Lung (tissue), 12 donors: ENCODE data around the gene FADS6. TPM values are rescaled to one million over a fixed set of nuclear protein-coding genes. Genes with fewer than 3 reads are reported as not detected.

ENCODE experiments used
- ATAC-seq: fragments of 200-7000 bp; cut with Tn5 transposase; one replicate; pipeline ENCODE4 v1.9.1; 2020; ENCODE audit warnings: moderate number of reproducible peaks; ENCODE audit not compliant: insufficient read depth, low FRiP score
- DNase-seq, 3 donors: peaks; one replicate each; pipeline ENCODE4 v3.0.0-alpha.2; 2013 to 2017
- H3K27ac ChIP-seq, 2 donors: one replicate each; pipeline ENCODE4 v1.5.1; 2013; ENCODE audit warnings: mild to moderate bottlenecking in 2 of 2, moderate library complexity in 2 of 2, control low read depth in 1 of 2, inconsistent platforms in 1 of 2, low read depth in 1 of 2, low read length in 1 of 2
- H3K27me3 ChIP-seq, 3 donors: one replicate each; pipeline ENCODE4 v1.5.1; 2013; ENCODE audit warnings: low read length in 2 of 3; ENCODE audit not compliant: control insufficient read depth in 3 of 3, insufficient read depth in 3 of 3
- H3K36me3 ChIP-seq, 4 donors: one replicate each; pipeline ENCODE4 v1.5.1; 2013; ENCODE audit warnings: low read length in 4 of 4, mild to moderate bottlenecking in 1 of 4, moderate library complexity in 1 of 4; ENCODE audit not compliant: control insufficient read depth in 4 of 4, insufficient read depth in 4 of 4
- H3K4me1 ChIP-seq, 5 donors: one replicate each; pipeline ENCODE4 v1.5.1; 2013; ENCODE audit warnings: low read length in 5 of 5, mild to moderate bottlenecking in 2 of 5, moderate library complexity in 1 of 5; ENCODE audit not compliant: control insufficient read depth in 5 of 5, insufficient read depth in 5 of 5
- H3K4me3 ChIP-seq: one replicate; pipeline ENCODE4 v1.5.1; 2013; ENCODE audit warnings: mild to moderate bottlenecking, control low read depth, moderate library complexity
- H3K9ac ChIP-seq, 2 donors: one replicate each; pipeline ENCODE4 v1.5.1; 2013; ENCODE audit warnings: low read length in 2 of 2, control low read depth in 1 of 2; ENCODE audit not compliant: insufficient read depth in 1 of 2
- H3K9me3 ChIP-seq, 4 donors: one replicate each; pipeline ENCODE4 v1.5.1; 2013; ENCODE audit warnings: low read length in 3 of 4, mild to moderate bottlenecking in 1 of 4, moderate library complexity in 1 of 4; ENCODE audit not compliant: control insufficient read depth in 4 of 4, insufficient read depth in 3 of 4
- WGBS, 2 donors: extraction: QIAGEN DNeasy Blood & Tissue Kit; methylation state at CpG; one replicate each; pipeline ENCODE4 v1.1.7; 2013; 5-methylcytosine and 5-hydroxymethylcytosine counted together
- polyA plus RNA-seq, 2 donors: library from polyadenylated mRNA; stranded (reverse); fragments of 200-250 nt; gene quantifications; one replicate each; pipeline ENCODE4 v1.2.1, GENCODE V29; 2013
- total RNA-seq, 2 donors: library from RNA; depleted of rRNA in 1 of 2; stranded (reverse); fragments of >200 nt in 1 of 2; gene quantifications; one replicate each; pipeline ENCODE4 v1.2.1, GENCODE V29; 2014 to 2021
- TF ChIP-seq, protein P1 (sequence below): IDR thresholded peaks from 2 replicates; pipeline ENCODE4 v1.5.1; 2012; ENCODE audit warnings: mild to moderate bottlenecking; ENCODE audit errors: control extremely low read depth, extremely low read depth
- donor health status: control.
- donor health status: control.
- donor health status: Bipolar disorder and iron deficiency.
- donor health status: healthy.
- donor health status: DM: yes; HTN: yes; CAD: no.

FADS6 gene
- total and polyA plus RNA-seq, 4 donors, result not detected

DNA sequence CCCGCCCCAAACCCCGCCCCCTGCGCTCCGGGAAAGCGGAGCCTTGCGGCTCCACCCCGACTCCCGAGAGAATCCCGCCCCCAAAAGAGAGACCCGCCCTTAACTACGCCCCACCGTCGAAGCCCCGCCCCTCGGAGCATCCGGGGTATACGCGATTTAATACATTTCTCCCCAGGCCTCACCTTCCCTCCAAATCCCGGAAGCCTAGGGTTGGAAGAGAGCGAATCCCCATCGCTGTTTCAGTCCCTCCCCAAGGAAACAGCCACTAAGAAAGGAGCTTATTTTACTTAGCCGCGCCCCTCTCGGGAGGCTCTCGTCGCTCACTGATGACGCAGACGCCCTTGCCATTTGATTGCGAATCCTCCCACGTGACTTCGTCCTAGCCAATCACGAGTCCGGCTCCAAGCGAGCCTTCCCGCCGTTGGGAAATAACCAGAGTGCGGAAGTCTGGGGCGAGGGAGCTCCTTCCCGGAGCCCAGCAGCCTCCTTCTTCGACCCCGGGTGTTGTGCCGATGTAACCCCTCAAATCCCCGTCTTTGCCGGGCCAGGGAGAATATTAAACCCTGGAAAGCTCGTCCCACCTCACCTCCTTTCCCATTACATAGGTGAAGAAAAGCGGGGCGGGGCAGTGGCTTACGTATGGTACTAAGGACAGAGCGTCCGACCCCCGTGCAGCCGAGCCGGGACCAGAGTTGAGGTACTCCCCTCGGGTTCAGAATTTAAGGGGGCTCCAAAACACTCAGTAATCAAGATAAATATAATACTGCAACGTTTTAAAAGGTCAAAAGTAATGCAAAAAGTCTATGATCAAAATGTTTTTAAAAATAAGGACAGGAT is 20.2 kb downstream of the FADS6 start:
- Histone ChIP-seq H3K27me3 (no peaks in the 10 kb centered on the region), H3K36me3 (no peaks in the 10 kb centered on the region), H3K27ac (peak overlapping the region; percentile 93 to 95), H3K9ac (peak overlapping the region; percentile 64 to 86), H3K4me1 (peaks cover 0 to 18% (median 2%) of the 10 kb centered on the region in 5 donors), H3K9me3 (no peaks in the 10 kb centered on the region), H3K4me3 (peak overlapping the region; percentile 58)
- TF ChIP-seq, protein P1, sequence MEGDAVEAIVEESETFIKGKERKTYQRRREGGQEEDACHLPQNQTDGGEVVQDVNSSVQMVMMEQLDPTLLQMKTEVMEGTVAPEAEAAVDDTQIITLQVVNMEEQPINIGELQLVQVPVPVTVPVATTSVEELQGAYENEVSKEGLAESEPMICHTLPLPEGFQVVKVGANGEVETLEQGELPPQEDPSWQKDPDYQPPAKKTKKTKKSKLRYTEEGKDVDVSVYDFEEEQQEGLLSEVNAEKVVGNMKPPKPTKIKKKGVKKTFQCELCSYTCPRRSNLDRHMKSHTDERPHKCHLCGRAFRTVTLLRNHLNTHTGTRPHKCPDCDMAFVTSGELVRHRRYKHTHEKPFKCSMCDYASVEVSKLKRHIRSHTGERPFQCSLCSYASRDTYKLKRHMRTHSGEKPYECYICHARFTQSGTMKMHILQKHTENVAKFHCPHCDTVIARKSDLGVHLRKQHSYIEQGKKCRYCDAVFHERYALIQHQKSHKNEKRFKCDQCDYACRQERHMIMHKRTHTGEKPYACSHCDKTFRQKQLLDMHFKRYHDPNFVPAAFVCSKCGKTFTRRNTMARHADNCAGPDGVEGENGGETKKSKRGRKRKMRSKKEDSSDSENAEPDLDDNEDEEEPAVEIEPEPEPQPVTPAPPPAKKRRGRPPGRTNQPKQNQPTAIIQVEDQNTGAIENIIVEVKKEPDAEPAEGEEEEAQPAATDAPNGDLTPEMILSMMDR, result no peak
- WGBS, 2 donors, result 0 to 1% methylated on average over 55 of the region's 55 CpGs
- peak; percentile 100 for DNase-seq
- peak; percentile 98 for ATAC-seq

DNA sequence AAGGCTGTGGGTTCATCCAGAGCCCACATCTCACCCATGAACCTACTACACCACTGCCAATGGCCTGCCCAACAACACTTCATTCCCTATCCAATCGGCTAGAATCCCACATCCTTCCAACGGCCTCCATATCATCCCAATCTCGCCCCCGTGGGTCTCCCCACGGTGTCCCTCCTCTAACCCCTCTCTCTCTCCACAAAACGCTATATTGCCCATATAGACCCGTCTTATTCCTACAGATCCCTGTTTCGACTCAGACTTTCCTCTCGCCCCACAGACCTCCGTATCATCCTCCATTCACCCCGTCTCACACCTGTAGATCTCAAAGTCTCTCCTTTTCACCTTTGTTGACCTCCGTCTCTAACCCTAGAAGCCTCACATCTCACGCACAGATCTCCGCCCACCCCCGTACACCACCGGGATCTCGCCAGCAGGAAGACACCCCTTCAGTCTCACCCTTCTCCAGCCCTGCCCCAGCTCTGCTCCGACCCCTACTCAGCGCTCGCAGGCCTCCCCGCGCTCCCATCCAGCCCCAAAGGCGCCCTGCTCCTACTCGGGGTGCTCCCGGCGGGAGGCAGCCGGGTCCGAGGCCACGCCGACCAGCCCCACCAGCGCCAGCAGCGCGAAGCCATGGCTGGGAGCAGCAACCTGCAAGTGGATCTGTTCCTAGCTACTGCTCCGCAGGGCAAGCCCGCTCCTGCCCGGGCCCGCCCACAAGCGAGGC is 21.0 kb downstream of the FADS6 start, which contains the start of gene FDXR:
TSS of gene FDXR (minus strand) at position 682 of the 724 bp plus-strand sequence. CDS start at position 632, 50 bp downstream.
- Histone ChIP-seq H3K9ac (peak within 1 kb of the TSS; percentile 64 to 86), H3K4me3 (peak within 1 kb of the TSS; percentile 58), H3K36me3 (no peaks in the 10 kb centered on the region), H3K27me3 (no peaks in the 10 kb centered on the region), H3K9me3 (no peaks in the 10 kb centered on the region), H3K27ac (peak within 1 kb of the TSS; percentile 93 to 95), H3K4me1 (peaks cover 0 to 18% (median 0%) of the 10 kb centered on the region in 5 donors)
- ATAC-seq, result peak; percentile 9
- WGBS, 2 donors, result 6 to 7% methylated on average over 38 of the region's 38 CpGs
- DNase-seq, result no peak
- TF ChIP-seq, protein P1, result no peak

GRCh38 chr17:74871356-74872076 is 21.9 kb downstream of the FADS6 start:
- Histone ChIP-seq H3K9me3 (no peaks in the 10 kb centered on the region), H3K4me1 (peaks cover 0 to 18% (median 0%) of the 10 kb centered on the region in 5 donors), H3K27me3 (no peaks in the 10 kb centered on the region), H3K9ac (no peak overlapping the region), H3K4me3 (no peak overlapping the region), H3K36me3 (no peaks in the 10 kb centered on the region), H3K27ac (no peak overlapping the region)
- 85 to 87% methylated on average over 11 of the region's 11 CpGs for WGBS, 2 donors
- ATAC-seq (no peak), DNase-seq (no peak)
- TF ChIP-seq, protein P1, result no peak
